HEK293 (cell line): ENCODE data around the gene MYBPH.
A peak's percentile ranks its signal among the peaks of the same experiment; 100 is the strongest.

Experiments
- CTCF ChIA-PET: fragments of 350-600 bp; formaldehyde crosslinking; extraction: SDS; loops from one replicate; lab custom pipeline; 2021; ENCODE audit warnings: antibody characterized with exemption; lab: Yijun Ruan, JAX
- POLR2A ChIA-PET: fragments of 300-600 bp; formaldehyde crosslinking; extraction: SDS; loops from one replicate; lab custom pipeline; 2020; ENCODE audit warnings: antibody characterized with exemption, inconsistent platforms; lab: Yijun Ruan, JAX
- H3K27ac ChIP-seq: fragments of 200-500 bp; sonication (Bioruptor generic); 2 replicates; pipeline ENCODE4 v1.5.1; 2014; ENCODE audit warnings: low read depth, low read length, control low read depth, inconsistent platforms; ENCODE audit errors: extremely low read depth
- H3K36me3 ChIP-seq, 2 experiments: fragments of 200-500 bp in 1 of 2; sonication (Bioruptor generic) in 1 of 2; 1 replicate in 1 of 2; 2 replicates in 1 of 2; pipeline ENCODE4 v1.5.1; 2014 to 2017; ENCODE audit warnings: inconsistent platforms in 2 of 2, low read length in 2 of 2; ENCODE audit not compliant: control insufficient read depth in 2 of 2, insufficient read depth in 1 of 2
- H3K4me1 ChIP-seq: fragments of 200-500 bp; sonication (Bioruptor generic); 2 replicates; pipeline ENCODE4 v1.5.1; 2014; ENCODE audit warnings: mild to moderate bottlenecking, low read length, inconsistent platforms; ENCODE audit not compliant: control insufficient read depth, insufficient read depth
- H3K4me3 ChIP-seq: 2 replicates; pipeline ENCODE4 v1.5.1; 2011; ENCODE audit warnings: low read depth, mild to moderate bottlenecking, control low read depth, low read length, moderate library complexity
- H3K9me3 ChIP-seq: fragments of 200-500 bp; sonication (Bioruptor generic); 2 replicates; pipeline ENCODE4 v1.5.1; 2014; ENCODE audit warnings: low read depth, low read length, inconsistent platforms; ENCODE audit not compliant: control insufficient read depth, insufficient read depth
- BCL11A ChIP-seq: fragments of 450-650 bp; formaldehyde crosslinking; IDR thresholded peaks from 2 replicates; pipeline ENCODE4 v1.5.1; 2016; ENCODE audit warnings: low read depth, missing biosample characterization, missing genetic modification characterization
- EGR2 ChIP-seq: fragments of 450-650 bp; formaldehyde crosslinking; IDR thresholded peaks from 2 replicates; pipeline ENCODE4 v1.5.1; 2016; ENCODE audit warnings: low read depth, missing biosample characterization, missing genetic modification characterization
- GLIS2 ChIP-seq: fragments of 450-650 bp; formaldehyde crosslinking; IDR thresholded peaks from 2 replicates; pipeline ENCODE4 v1.5.1; 2016; ENCODE audit warnings: missing biosample characterization, missing genetic modification characterization
- SCRT1 ChIP-seq: fragments of 450-650 bp; formaldehyde crosslinking; IDR thresholded peaks from 2 replicates; pipeline ENCODE4 v1.5.1; 2016; ENCODE audit warnings: missing biosample characterization, missing genetic modification characterization, borderline replicate concordance
- ZNF138 ChIP-seq: fragments of 450-650 bp; formaldehyde crosslinking; IDR thresholded peaks from 2 replicates; pipeline ENCODE4 v1.5.1; 2016; ENCODE audit warnings: missing biosample characterization, missing genetic modification characterization, borderline replicate concordance
- ZNF184 ChIP-seq: fragments of 450-650 bp; IDR thresholded peaks from 2 replicates; pipeline ENCODE4 v1.5.1; 2018; ENCODE audit warnings: missing biosample characterization, mild to moderate bottlenecking, missing genetic modification characterization
- ZNF23 ChIP-seq: fragments of 450-650 bp; formaldehyde crosslinking; IDR thresholded peaks from 2 replicates; pipeline ENCODE4 v1.5.1; 2016; ENCODE audit warnings: missing biosample characterization, missing genetic modification characterization, borderline replicate concordance
- ZNF335 ChIP-seq: fragments of 450-650 bp; formaldehyde crosslinking; conservative IDR thresholded peaks from 2 replicates; pipeline ENCODE4 v1.5.1; 2016; ENCODE audit warnings: missing biosample characterization, missing genetic modification characterization
- ZNF350 ChIP-seq: fragments of 450-650 bp; formaldehyde crosslinking; IDR thresholded peaks from 2 replicates; pipeline ENCODE4 v1.5.0; 2017; ENCODE audit warnings: missing biosample characterization, mild to moderate bottlenecking, missing genetic modification characterization
- ZNF362 ChIP-seq: fragments of 450-650 bp; formaldehyde crosslinking; IDR thresholded peaks from 2 replicates; pipeline ENCODE4 v1.5.1; 2016; ENCODE audit warnings: missing biosample characterization, missing genetic modification characterization
- ZNF366 ChIP-seq: fragments of 450-650 bp; formaldehyde crosslinking; conservative IDR thresholded peaks from 2 replicates; pipeline ENCODE4 v1.5.1; 2016; ENCODE audit warnings: missing biosample characterization, missing genetic modification characterization
- ZNF37A ChIP-seq: fragments of 450-650 bp; IDR thresholded peaks from 2 replicates; pipeline ENCODE4 v1.5.1; 2018; ENCODE audit warnings: missing biosample characterization, missing genetic modification characterization
- ZNF585B ChIP-seq: fragments of 450-650 bp; formaldehyde crosslinking; IDR thresholded peaks from 2 replicates; pipeline ENCODE4 v1.5.1; 2016; ENCODE audit warnings: missing biosample characterization, missing genetic modification characterization
- ZNF623 ChIP-seq: fragments of 450-650 bp; formaldehyde crosslinking; IDR thresholded peaks from 2 replicates; pipeline ENCODE4 v1.5.1; 2016; ENCODE audit warnings: missing biosample characterization, missing genetic modification characterization
- ZNF701 ChIP-seq: fragments of 450-650 bp; formaldehyde crosslinking; IDR thresholded peaks from 2 replicates; pipeline ENCODE4 v1.5.1; 2016; ENCODE audit warnings: missing biosample characterization, missing genetic modification characterization
- ZNF747 ChIP-seq: fragments of 450-650 bp; formaldehyde crosslinking; IDR thresholded peaks from 2 replicates; pipeline ENCODE4 v1.5.1; 2016; ENCODE audit warnings: missing biosample characterization, missing genetic modification characterization
- ZNF837 ChIP-seq: fragments of 450-650 bp; formaldehyde crosslinking; IDR thresholded peaks from 2 replicates; pipeline ENCODE4 v1.5.1; 2016; ENCODE audit warnings: missing biosample characterization, missing genetic modification characterization
- TF ChIP-seq, protein P1 (sequence below): fragments of 450-650 bp; formaldehyde crosslinking; IDR thresholded peaks from 2 replicates; pipeline ENCODE4 v1.5.1; 2016; ENCODE audit warnings: missing biosample characterization, missing genetic modification characterization
- TF ChIP-seq, protein P2 (sequence below): fragments of 450-650 bp; formaldehyde crosslinking; IDR thresholded peaks from 2 replicates; pipeline ENCODE4 v1.5.1; 2017; ENCODE audit warnings: missing biosample characterization, mild to moderate bottlenecking, missing genetic modification characterization, moderate library complexity
- TF ChIP-seq, protein P3 (sequence below): fragments of 450-650 bp; formaldehyde crosslinking; IDR thresholded peaks from 2 replicates; pipeline ENCODE4 v1.5.1; 2017; ENCODE audit warnings: missing biosample characterization, missing genetic modification characterization
- TF ChIP-seq, protein P4 (sequence below): IDR thresholded peaks from 2 replicates; pipeline ENCODE4 v1.6.1; 2011; ENCODE audit warnings: mild to moderate bottlenecking, low read depth, low read length, borderline replicate concordance
- TF ChIP-seq, protein P5 (sequence below): fragments of 450-650 bp; formaldehyde crosslinking; IDR thresholded peaks from 2 replicates; pipeline ENCODE4 v1.5.1; 2016; ENCODE audit warnings: missing biosample characterization, missing genetic modification characterization

The MYBPH gene

DNA sequence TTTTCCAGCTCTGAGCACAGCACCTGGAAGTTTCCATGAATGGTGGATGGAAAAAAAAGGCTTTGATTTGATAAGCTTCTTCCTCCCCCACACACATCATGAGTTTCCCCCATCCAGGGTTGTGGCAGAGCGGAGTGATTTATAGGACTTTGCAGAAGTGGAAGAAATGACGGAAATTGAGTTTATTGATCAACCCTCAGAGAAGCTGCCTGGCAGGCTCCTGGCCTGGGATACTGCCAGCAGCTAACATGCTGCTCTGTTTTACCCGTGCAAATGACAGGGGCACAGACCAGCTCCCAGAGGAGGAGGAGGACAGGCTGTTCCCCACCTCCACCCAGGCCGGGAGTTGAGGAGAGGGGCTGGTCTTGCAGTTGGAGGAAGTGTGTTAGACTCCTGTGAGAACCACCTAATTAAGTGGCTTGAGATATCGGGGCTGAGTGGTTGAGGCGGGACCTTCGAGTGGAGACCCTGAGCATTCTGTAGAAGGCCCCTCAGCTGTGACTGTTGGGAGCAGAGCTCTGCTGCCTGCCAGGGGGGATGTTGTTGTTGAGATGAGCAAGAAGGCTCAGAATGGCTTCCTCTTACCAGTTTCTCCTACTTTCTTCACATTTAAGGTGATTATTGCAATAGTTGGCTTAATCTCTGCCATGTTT is 26.3 kb downstream of the MYBPH start (continued):
- TF ChIP-seq, protein P1, sequence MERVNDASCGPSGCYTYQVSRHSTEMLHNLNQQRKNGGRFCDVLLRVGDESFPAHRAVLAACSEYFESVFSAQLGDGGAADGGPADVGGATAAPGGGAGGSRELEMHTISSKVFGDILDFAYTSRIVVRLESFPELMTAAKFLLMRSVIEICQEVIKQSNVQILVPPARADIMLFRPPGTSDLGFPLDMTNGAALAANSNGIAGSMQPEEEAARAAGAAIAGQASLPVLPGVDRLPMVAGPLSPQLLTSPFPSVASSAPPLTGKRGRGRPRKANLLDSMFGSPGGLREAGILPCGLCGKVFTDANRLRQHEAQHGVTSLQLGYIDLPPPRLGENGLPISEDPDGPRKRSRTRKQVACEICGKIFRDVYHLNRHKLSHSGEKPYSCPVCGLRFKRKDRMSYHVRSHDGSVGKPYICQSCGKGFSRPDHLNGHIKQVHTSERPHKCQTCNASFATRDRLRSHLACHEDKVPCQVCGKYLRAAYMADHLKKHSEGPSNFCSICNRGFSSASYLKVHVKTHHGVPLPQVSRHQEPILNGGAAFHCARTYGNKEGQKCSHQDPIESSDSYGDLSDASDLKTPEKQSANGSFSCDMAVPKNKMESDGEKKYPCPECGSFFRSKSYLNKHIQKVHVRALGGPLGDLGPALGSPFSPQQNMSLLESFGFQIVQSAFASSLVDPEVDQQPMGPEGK (tag by site-specific recombination), result no peak

- ChIA-PET POLR2A (interaction anchor here (1.3 kb wide), 1 partner anchor 21 kb away, joined by 5 read pairs; the partner anchor contains the start of gene ADORA1), CTCF (interaction anchor here (0.6 to 2.7 kb wide), 11 partner anchors 14 to 119 kb away, joined by 3 to 13 read pairs (median 6); partner anchors contain the start of gene ADORA1)
- Histone ChIP-seq H3K4me1 (peaks cover 2% of the 10 kb centered on the region; the same call in 1 of the 2 replicates), H3K4me3 (no peak overlapping the region)
- TF ChIP-seq EGR2 (tag by site-specific recombination) (no peak), ZNF362 (tag by site-specific recombination) (no peak), ZNF623 (no peak), BCL11A (no peak), ZNF837 (tag by site-specific recombination) (no peak), ZNF138 (tag by site-specific recombination) (no peak), ZNF37A (no peak), ZNF23 (tag by site-specific recombination) (no peak), ZNF366 (no peak), ZNF585B (no peak), GLIS2 (tag by site-specific recombination) (no peak)
- TF ChIP-seq, protein P2, sequence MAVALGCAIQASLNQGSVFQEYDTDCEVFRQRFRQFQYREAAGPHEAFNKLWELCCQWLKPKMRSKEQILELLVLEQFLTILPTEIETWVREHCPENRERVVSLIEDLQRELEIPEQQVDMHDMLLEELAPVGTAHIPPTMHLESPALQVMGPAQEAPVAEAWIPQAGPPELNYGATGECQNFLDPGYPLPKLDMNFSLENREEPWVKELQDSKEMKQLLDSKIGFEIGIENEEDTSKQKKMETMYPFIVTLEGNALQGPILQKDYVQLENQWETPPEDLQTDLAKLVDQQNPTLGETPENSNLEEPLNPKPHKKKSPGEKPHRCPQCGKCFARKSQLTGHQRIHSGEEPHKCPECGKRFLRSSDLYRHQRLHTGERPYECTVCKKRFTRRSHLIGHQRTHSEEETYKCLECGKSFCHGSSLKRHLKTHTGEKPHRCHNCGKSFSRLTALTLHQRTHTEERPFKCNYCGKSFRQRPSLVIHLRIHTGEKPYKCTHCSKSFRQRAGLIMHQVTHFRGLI (tag by site-specific recombination), result no peak
- TF ChIP-seq, protein P3, sequence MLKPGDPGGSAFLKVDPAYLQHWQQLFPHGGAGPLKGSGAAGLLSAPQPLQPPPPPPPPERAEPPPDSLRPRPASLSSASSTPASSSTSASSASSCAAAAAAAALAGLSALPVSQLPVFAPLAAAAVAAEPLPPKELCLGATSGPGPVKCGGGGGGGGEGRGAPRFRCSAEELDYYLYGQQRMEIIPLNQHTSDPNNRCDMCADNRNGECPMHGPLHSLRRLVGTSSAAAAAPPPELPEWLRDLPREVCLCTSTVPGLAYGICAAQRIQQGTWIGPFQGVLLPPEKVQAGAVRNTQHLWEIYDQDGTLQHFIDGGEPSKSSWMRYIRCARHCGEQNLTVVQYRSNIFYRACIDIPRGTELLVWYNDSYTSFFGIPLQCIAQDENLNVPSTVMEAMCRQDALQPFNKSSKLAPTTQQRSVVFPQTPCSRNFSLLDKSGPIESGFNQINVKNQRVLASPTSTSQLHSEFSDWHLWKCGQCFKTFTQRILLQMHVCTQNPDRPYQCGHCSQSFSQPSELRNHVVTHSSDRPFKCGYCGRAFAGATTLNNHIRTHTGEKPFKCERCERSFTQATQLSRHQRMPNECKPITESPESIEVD (tag by site-specific recombination), result no peak
- TF ChIP-seq, all 188 proteins: peak for 0
- H3K36me3 ChIP-seq, result no peaks in the 10 kb centered on the region
- no peaks in the 10 kb centered on the region for H3K9me3 ChIP-seq
- no peak overlapping the region for H3K27ac ChIP-seq
These were observed 27.0 kb downstream of the MYBPH start for GRCh38 chr1:203148579-203148978.

DNA sequence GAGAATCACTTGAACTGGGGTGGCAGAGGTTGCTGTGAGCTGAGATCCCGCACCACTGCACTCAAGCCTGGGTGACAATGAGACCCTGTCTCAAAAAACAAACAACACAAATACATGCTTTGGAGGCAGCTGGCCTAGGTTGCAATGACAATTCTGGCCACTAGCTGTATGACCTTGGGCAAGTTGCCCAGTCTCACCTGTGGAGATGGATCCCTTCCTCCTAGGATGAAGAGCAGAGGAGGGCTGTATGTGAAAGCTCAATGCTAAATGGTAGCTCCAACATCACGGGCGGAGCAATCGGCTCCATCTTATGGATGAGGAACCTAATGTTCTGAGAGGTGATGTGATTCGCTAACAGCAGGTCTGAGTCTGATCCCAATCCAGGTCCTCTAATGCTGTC is 27.5 kb downstream of the MYBPH start:
- no peak overlapping the region for H3K27ac ChIP-seq
- H3K4me3 ChIP-seq, result no peak overlapping the region
- CTCF ChIA-PET, result interaction anchor here (0.6 to 2.7 kb wide), 15 partner anchors 14 to 410 kb away, joined by 3 to 13 read pairs (median 4); partner anchors contain the start of gene ADORA1
- no peaks in the 10 kb centered on the region; the same call in 1 of the 2 replicates for H3K4me1 ChIP-seq
- POLR2A ChIA-PET, result interaction anchor here (1.3 kb wide), 1 partner anchor 20 kb away, joined by 5 read pairs; the partner anchor contains the start of gene ADORA1
- H3K9me3 ChIP-seq, result no peaks in the 10 kb centered on the region
- H3K36me3 ChIP-seq, result no peaks in the 10 kb centered on the region
- 0 out of 2 replicates have a peak, but pooled peaks have one; percentile 50 for TF ChIP-seq SCRT1 (tag by site-specific recombination)
- TF ChIP-seq ZNF335 (tag by site-specific recombination), result no peak
- TF ChIP-seq ZNF701 (tag by site-specific recombination), result no peak
- TF ChIP-seq ZNF747 (tag by site-specific recombination), result no peak
- TF ChIP-seq, protein P4, sequence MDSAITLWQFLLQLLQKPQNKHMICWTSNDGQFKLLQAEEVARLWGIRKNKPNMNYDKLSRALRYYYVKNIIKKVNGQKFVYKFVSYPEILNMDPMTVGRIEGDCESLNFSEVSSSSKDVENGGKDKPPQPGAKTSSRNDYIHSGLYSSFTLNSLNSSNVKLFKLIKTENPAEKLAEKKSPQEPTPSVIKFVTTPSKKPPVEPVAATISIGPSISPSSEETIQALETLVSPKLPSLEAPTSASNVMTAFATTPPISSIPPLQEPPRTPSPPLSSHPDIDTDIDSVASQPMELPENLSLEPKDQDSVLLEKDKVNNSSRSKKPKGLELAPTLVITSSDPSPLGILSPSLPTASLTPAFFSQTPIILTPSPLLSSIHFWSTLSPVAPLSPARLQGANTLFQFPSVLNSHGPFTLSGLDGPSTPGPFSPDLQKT, result no peak
- no peak for TF ChIP-seq ZNF350 (tag by site-specific recombination)
- TF ChIP-seq, protein P5, sequence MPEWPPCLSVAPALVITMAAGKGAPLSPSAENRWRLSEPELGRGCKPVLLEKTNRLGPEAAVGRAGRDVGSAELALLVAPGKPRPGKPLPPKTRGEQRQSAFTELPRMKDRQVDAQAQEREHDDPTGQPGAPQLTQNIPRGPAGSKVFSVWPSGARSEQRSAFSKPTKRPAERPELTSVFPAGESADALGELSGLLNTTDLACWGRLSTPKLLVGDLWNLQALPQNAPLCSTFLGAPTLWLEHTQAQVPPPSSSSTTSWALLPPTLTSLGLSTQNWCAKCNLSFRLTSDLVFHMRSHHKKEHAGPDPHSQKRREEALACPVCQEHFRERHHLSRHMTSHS, result no peak
- no peak for TF ChIP-seq ZNF184 (tag by site-specific recombination)
- TF ChIP-seq, protein P1 (tag by site-specific recombination), result no peak
